Measurements from ENCODE around the gene CCDC39. TPM values are rescaled to one million over a fixed set of nuclear protein-coding genes. Genes with fewer than 3 reads are reported as not detected.
A peak's percentile ranks its signal among the peaks of the same experiment; 100 is the strongest.
"Not testable (repeated sequence)": the region's sequence is repeated elsewhere in the genome, so short reads cannot be mapped to it uniquely, and the experiment has no call there.

CCDC39 gene
- total RNA-seq, 1 donor from 2014 or later: not detected

DNA sequence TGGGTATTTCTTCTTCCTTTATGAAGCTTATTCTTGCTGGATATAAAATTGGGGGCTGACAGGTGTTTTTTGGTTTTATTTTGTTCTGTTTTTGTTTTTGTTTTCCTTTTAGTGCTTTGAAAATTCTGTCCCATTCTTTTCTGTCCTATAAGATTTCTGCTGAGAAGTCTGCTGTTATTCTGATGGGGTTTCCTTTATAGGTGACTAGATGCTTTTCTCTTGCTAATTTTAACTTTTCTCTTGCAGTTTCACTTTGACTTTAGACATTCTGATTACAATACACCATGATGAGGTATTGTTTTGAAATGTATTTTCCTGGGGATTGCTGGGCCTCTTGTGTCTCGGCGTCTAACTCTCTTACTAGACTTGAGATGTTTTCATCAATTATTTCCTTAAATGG lies 54.6 kb downstream of the CCDC39 start:
- DNase-seq (ENCODE audit: low spot score): no peak

DNA sequence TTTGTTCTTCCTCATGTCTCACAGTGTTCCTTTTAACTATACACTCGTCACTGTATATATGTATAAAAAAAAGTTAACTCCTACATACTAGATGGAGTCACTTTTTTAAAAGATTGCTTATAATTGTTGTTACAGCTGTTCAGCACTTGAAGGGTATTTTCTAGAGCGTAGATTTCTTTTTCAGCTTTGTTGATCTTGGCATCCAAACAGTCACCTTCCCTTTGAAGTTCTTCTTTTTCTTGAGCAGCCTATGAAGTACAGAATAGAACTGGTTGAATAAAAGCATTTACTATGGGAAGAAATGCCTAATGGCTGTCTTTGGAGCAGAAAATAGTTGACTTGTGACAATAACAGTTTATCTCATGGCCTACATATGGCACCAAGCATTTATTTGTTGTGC lies 59.6 kb downstream of the CCDC39 start:
- no peak for DNase-seq (ENCODE audit: low spot score)

DNA sequence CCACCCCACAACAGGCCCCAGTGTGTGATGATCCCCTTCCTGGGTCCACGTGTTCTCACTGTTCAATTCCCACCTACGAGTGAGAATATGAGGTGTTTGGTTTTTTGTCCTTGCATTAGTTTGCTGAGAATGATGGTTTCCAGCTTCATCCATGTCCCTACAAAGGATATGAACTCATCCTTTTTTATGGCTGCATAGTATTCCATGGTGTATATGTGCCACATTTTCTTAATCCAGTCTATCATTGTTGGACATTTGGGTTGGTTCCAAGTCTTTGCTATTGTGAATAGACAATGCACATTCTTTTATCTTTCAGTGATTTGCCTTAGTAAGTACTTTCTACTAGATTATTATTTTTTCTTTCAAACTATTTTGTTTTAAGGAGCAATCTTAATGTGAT lies 60.7 kb downstream of the CCDC39 start:
- DNase-seq (ENCODE audit: low spot score): not testable (repeated sequence)

DNA sequence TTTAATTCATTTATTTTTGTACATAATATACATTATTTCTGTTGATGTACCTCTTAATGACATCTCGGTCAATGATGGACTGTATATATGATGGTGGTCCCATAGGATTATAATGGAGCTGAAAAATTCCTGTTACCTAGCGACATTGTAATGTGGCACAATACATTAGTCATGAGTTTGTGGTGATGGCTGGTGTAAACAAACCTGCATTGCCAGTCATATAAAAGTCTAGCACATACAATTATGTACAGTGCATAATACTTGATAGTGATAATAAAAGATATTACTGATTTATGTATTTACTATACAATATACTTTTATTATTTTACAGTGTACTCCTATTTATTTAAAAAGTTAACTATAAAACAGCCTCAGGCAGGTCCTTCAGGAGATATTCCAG lies 62.2 kb downstream of the CCDC39 start:
- no peak for DNase-seq (ENCODE audit: low spot score)

DNA sequence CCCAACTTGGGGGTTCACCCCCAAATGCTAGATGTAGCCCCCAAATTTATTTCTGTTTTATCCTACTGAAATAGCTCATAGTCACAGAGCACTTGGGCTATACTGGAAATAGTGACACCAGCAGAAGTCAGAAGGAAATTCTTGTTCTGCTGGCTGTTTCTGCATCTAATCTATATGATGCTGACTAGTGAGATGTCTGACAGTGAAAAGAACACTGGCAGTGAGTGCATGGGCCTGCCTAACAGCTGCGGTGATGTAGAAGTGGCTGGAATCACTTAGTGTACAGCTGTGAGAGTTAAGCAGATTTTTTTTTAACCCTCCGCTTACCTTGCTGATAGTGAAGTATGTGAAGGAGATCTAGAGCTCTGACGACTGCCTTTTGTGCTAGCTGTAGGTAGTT lies 63.3 kb downstream of the CCDC39 start:
- no peak for DNase-seq (ENCODE audit: low spot score)

DNA sequence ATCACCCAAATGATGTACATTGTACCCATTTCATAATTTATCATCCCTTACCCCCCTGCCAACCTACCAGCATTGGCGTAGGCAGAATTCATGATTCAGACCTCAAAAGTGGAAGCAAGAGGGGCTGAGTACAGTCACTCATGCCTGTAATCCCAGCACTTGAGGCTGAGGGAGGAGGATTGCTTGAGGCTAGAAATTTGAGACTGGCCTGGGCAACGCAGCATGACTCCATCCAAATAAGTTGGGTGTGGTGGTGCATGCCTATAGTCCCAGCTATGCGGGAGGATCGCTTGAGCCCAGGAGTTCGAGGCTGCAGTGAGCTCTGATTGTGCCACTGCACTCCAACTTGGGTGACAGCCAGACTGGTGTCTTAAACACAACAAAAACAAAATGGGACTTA lies 66.9 kb downstream of the CCDC39 start:
- no peak for DNase-seq (ENCODE audit: low spot score)

DNA sequence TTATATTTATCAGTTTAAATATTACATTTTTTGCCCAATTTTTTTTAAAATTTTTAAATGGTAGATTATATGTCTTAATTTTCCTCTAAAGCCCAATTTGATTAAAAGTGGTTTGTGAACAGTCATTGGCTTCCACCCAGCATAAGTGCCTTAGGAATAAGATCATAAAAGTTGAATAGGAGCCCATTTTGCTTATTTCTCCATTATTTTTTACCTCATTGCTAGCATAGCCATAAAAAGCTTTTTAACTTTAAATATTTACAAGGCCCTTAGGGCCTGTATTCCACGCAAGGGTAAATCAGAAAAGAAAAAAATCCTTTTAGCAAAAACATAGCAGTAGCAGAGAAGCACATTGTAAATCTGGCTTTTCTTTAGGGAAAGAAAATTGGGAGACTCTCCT lies 68.3 kb downstream of the CCDC39 start:
- DNase-seq (ENCODE audit: low spot score): no peak

DNA sequence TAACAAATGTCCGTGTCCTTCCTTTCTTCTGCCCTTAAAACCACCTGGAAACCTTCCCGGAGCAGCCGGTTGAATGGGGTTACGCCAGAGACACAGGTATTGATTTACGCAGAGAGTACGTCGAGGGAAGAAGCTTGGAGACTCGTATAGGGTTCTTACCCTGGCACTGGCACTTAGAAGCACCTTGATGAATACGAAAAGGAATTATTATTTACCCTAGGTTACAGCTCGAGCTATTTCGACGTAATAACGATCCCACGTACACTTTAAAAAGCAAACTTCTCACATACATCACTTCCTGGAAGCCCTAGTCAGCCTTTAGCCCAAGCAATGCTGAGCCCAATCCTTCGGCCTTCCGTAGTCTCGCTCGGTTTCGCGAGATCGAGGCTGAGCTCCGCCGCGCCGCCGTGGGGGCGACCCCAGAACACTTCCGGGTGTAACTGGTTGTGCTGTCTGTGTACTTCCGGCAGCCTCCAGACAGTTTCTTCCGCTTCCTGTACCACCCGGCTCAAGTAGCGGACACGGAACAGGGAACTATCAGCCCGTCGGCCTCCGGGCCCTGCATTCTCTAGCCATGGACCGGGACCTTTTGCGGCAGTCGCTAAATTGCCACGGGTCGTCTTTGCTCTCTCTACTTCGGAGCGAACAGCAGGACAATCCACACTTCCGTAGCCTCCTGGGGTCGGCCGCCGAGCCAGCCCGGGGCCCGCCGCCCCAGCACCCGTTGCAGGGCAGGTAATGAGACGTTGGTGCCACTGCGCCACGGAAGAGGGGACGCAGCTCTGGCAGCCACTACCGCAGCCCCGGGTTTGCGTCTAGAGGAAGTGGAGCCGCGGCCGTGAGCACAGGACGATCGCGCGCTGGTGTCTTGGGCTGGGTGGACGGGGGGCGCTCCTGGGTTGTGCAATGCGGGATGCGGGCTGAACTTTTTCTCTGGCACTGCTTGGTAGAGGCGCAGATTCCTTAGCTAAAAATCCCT lies 77.3 kb downstream of the CCDC39 start, which contains the start of gene TTC14:
TTC14 (plus strand) TSS at position 476 of the 979 bp plus-strand sequence; CDS start at position 575, 99 bp downstream.
- DNase-seq (ENCODE audit: low spot score): peak; percentile 97

DNA sequence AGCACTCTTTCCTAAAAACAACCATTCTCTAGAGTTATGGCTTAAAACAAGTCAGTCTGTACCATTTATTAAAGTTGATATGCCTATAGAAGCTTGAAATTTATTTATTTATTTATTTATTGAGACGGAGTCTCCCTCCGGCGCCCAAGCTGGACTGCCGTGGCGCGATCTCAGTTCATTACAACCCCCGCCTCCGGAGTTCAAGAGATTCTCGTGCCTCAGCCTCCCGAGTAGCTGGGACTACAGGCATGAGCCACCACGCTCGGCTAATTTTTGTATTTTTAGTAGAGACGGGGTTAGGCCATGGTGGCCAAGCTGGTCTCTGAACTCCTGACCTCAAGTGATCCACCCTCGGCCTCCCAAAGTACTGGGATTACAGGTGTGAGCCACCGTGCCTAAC lies 78.8 kb downstream of the CCDC39 start:
- no peak for DNase-seq (ENCODE audit: low spot score)

DNA sequence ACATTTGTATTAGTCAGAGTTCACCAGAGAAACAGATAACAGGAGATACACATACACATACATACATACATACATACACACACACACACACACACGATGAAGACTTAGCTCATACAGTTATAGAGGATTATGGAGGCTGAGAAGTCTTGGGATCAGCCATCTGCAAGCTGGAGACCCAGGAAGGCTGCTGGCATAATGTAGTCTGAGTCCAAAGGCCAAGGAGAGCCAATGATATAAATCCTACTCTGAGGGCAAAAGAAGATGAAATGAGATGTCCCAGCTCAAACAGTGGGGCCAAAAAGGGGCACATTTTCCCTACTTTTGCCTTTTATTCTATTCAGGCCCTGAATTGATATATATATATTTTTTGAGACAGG lies 83.7 kb downstream of the CCDC39 start:
- DNase-seq (ENCODE audit: low spot score): no peak

DNA sequence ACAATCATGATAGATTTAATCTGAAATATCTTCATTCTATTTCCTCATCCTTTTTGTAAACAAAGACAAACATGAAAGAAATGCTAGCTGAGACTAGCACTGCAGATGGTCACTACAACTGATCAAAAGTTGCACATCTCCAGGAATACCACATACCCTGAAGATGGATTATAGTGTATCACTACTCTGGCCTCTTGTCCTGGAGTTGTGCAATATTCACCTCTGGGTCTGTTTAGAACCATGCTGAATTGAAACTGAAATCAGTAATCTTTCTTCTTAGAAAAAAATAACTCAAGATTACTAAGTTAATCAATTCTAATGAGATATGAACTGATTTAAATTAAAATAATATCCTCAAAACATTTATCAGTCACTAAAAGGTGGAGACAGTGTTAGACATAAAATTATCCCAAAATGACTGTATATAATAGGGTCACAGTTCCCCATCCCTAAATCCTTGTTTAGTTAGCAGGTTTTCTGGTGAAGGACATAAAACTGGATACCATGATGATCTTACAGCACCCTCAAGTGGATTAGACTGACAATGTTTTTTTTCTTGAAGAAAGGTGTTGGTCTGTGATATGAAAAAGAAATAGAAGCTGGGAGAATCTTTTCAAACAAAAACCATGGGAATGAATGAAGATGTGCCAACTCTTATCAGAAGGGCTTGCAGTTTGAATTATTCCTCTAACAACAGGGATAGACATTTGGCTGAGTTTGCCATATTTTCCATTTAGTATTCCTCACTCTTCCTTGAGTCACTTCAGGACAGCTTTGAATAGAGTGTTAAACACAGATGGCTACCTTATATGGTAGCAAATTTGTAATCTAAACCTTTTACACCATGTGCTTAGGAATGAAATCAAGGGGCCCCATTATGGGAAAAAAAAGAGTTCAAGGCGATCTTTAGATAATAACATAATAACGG lies 84.4 kb downstream of the CCDC39 start:
- DNase-seq (ENCODE audit: low spot score): no peak

DNA sequence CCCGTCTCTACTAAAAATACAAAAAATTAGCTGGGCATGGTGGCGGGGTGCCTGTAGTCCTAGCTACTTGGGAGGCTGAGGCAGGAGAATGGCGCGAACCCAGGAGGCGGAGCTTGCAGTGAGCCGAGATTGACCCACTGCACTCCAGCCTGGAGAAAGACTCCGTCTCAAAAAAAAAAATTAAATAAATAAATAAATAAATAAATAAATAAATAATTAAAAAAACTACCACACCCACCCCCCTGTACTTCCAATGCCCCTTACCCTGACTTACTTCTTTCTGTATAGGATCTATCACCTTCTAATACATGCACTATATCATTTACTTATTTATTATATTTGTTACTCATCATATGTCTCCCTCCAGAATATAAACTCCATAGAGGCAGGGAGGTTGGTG lies 85.7 kb downstream of the CCDC39 start:
- DNase-seq (ENCODE audit: low spot score): not testable (repeated sequence)

DNA sequence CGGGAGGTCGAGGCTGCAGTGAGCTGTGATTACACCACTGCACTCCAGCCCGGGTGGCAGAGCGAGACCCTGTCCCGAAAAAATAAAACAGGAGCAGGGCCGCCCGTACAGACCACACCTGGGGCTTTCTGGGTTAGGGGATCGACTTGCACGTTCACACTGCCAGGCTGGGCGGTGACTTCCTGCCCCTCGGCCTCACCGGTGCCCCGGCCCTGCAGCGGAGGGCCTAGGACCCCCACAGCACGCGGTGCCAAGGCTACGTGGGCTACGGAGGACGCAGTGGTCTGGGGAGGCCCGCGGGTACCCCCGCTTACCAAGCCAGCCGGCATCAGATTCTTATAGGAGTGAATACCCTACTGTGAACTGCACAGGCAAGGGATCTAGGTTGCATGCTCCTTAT lies 88.9 kb downstream of the CCDC39 start:
- DNase-seq (ENCODE audit: low spot score): no peak

DNA sequence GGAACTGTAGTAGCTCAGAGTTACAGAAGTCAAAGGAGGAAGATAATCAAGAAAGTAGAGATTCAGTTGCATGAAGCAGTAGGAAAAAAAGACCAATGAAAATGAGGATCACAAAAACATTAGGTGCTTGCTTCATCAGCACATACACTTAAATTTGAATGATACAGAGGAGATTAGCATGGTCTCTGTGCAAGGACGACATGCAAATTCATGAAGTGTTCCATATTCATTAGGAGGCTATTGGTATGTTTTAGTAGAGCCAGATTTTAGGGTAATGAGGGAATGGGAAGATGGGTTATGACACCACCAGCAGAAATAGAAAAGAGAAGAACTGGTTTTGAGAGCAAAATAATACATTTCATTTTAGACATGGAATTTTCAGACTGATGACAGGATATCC lies 98.4 kb downstream of the CCDC39 start:
- no peak for DNase-seq (ENCODE audit: low spot score)

DNA sequence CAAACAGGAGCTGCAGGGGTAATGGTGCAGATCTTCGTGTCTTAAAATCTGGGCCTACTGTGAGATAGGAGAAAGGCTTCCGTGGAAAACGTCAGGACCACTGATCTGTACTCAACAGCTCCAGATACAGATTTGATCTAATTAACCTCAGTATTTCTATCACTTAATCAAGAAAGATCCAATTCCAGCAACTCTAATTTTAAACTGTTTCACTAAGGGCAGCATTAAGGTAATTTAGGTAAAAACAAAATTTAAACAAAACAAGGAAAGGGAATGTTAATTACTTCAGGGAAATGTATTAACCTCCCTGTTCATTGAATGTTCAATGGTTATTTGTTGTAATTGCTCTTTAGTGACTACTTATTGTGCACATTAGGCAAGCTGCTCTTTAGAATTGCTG lies 103.7 kb downstream of the CCDC39 start:
- no peak for DNase-seq (ENCODE audit: low spot score)

DNA sequence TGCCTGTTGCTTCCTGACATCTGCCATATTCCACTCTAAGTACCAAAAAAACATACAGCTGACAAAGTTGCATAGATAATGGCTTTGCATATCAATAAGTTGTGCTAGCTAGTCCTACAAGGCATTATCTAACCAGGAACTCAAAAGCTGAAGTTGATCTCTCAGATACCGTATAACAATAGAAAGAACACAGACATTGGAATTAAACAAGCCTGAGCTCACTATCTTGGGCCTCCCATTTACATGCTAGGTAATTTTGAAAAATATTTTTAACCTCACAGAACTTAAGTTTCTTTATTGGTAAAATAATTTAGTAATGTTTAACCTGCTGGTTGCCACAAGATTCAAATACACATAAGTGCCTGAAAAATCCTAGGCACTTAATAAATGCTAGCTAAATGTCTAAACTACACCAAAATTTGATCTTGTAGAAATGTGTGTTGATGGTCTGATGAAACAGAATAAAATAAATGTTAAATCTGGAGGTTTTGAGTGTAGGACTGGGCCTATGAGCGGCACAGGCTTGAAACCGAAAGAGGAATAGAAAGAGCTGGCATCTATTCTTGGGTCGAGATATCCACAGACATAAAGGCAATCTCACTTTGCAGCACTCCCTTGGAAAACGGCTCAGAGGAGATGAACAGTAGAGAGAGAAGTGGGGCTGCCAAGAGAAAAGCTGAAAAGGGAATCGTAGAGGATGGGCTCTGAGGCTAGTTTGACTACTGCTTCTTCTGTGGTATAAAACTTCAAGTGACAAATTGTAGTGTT lies 107.3 kb downstream of the CCDC39 start:
- DNase-seq (ENCODE audit: low spot score): no peak

DNA sequence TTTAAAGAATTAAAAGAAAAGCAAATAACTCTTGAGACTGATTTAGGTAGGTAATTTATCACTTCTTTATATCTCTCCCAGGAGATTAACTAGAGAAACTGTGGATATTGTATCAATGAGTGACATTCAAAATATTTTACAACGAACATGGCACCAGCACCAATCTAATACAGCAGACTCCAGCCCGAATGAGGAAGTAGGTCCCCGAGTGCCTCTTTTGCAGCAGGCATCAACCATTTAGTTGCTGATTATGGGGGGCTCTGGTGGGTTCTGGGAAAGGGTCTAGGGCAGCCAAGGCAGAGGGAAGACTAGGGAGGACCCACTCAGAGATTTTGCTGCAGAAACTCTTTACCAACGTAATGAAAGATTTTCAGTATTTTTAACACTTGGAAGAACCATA lies 109.1 kb downstream of the CCDC39 start:
- DNase-seq (ENCODE audit: low spot score): no peak

DNA sequence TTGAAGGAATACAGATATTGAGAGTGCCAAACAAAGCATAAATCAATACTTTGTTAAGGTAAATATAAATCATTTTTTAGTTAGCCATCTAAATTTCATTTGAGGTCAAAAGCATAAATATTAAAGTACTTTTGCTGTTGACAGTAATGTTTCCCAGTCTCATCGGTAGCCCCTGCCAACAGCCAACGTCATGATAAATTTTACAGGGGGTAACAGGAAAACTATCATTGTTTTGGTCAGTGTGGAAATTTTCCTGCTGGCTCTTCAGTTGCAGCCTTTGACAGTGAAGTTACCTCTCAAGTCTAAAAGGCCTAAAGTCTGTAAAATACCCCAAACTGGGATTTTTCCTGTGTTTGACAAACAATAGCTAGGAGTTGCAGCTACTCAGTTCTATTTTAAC lies 114.6 kb downstream of the CCDC39 start:
- no peak for DNase-seq (ENCODE audit: low spot score)
